HG03060 (cell line): Measurements from ENCODE around the gene RASAL2.
"Not testable (repeated sequence)": the region's sequence is repeated elsewhere in the genome, so short reads cannot be mapped to it uniquely, and the experiment has no call there.

Experiments
- ATAC-seq: cut with Tn5 transposase; IDR thresholded peaks from one replicate; pipeline ENCODE4 v1.9.1; 2021; ENCODE audit warnings: low read depth, moderate number of reproducible peaks; ENCODE audit not compliant: unreplicated experiment

RASAL2 gene

DNA sequence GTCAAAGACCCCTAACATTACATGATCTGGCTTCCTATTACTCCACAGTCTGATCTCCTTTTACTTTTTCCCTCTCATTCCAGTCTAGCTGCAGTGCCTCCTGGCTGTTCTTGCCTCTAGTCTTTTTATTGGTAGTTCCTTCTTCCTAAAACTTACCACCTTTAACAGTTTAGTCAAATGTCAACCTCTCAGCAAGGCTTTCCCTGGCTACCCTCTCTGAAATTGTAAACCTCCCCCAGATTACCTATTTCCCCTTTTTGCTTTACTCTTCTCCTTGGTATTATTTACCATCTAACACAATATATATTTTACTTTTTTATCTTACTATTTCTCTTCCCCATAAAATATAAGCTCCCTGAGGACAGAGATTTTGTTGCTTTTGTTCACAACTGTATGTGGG, 273.2 kb downstream of the RASAL2 start:
- no peak for ATAC-seq

- no peak for ATAC-seq
Observed at GRCh38 chr1:178368208-178368607, 274.3 kb downstream of the RASAL2 start.

- ATAC-seq, result no peak
Observed at GRCh38 chr1:178371235-178371634, 277.3 kb downstream of the RASAL2 start.

DNA sequence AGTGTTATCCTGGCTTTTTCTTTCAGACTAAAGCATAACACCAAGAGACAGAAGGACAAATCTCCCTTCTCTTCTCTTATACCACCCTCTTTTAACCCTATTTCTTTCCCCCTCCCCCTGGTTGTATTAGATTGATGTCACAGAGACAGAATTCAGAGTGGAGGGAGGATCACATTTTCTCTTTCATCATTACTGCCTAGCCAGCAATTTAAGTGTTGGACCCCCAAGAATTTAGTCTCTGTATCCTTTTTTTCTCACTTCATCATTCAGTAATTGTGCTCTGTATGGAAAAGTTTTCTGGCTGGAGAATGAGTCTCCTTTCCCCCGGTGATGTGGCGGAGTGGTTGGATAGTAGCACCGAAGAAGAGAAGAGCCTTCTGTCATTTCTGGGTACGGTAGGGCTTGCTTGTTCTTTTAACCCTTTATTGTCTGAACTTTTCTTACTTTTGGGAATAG, 278.1 kb downstream of the RASAL2 start:
- ATAC-seq, result no peak

DNA sequence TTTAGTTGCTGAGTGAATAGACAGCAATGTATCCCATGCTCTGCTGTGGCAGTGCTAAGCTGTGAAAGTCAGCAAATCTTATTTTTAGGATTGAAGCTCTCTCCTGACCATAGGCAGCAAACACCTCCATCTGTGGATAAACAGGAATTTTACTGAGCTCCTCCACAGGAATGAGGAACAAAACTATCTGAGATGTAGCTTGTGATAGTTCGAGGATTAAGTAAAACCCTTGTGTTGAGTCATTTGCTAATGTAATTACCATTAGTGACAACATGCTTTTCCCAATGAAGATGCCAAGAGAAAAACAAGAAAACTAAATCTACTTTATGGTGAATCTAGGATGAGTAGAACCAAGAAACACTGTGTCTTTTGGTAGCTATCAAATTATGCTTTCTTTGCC, 280.1 kb downstream of the RASAL2 start:
- no peak for ATAC-seq

DNA sequence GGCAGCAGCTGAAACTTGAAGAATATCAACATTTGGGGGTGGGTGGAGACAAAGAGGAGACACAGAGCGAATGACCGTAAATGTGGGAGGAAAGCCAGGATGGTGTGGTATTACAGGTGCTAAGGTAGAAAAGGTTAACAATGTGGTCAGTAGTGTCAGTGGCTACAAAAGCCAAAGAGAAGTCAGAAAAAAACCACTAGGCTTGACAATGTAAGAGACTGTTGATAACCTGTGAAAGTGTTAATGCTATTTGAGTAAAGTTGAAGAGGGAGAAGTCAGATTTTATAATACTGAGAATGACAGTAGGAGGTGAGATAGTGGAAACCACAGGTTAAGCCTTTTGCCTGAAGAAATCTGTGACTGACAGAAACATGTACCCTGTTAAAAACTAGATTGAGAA, 282.1 kb downstream of the RASAL2 start:
- ATAC-seq, result no peak

GRCh38 chr1:178379807-178380206, 285.9 kb downstream of the RASAL2 start:
- ATAC-seq, result no peak

DNA sequence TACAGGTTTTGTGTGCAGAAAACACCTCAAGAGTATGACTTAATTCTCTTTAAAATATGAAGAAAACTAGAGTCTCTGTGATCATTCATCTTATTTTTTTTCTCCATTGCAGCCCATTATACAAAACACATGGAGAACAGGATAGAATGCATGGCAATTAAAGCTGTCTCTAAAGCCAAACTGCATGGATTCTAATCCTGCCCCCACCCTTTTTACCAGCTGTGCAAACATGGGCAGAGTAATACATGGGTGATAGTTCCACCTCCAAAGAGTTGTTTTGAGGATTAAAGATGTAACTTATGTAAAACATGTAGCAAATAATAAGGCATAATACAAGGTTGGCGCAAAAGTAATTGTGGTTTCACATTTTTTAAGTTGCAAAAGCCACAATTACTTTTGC, 288.5 kb downstream of the RASAL2 start:
- no peak for ATAC-seq

DNA sequence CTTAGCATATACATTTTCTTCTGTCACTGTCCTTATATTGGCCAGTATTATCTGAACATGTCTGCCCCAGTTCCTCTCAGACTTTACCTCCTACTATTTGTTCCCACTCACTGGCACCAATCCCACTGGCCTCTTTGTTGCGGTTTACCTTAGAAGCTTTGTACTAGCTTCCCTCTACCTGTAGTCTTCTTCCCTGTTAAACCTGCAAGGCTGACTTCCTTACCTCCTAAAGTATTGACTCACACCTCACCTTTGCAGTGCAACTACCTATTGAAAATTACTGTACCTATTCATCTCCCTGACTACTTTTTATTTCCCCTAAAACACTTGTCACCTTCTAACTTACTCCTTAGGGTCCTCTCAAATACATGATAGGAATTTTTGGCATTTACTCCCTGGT, 291.8 kb downstream of the RASAL2 start:
- no peak for ATAC-seq

DNA sequence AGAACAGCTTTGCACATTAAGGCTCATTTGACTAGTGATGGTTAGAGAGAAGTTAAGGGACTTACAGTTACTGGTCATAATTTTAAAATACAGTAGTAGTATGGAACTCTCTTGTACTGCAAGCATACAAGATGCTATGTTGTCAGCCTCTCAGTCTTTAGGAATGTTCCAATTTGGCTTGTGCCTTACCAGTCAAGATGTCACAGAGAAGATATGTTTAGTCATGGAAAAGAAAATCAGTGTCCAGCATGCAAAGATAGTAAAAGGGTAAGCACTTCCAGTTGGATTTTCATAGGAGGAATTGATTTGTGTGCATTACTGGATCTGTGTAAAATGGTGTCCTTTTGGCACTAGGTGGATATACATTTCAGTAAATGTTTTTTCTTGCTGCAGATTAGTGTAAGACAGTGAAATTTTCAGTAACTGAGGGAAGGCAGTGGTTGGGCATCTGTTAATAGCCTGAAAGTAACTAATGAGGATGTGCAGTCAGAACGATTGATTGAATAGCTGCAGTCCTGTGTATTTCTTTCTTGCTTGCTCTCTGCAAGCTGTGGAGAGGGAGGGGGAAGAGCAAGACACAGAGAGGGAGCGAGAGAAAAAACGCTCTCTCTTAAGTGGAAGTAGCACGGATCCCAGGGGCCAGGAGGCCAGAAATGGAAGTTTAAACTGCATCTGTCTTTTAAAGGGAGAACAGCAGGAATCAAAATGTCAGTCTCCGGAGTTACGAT, 294.7 kb downstream of the RASAL2 start:
- ATAC-seq, result no peak

GRCh38 chr1:178389441-178389840, 295.5 kb downstream of the RASAL2 start:
- ATAC-seq, result no peak

DNA sequence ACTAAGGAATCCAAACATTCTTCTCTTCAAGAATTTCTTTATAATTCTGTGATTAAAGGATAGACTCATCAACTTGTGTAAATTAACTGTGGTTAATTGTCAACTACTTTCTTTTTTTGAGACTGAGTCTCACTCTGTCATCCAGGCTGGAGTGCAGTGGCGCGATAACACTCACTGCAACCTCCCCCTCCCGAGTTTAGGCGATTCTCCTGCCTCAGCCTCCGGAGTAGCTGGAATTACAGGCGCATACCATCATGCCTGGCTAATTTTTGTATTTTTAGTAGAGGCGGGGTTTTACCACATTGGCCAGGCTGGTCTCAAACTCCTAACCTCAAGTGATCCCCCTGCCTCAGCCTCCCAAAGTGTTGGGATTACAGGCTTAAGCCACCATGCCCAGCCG, 296.4 kb downstream of the RASAL2 start:
- ATAC-seq, result not testable (repeated sequence)

DNA sequence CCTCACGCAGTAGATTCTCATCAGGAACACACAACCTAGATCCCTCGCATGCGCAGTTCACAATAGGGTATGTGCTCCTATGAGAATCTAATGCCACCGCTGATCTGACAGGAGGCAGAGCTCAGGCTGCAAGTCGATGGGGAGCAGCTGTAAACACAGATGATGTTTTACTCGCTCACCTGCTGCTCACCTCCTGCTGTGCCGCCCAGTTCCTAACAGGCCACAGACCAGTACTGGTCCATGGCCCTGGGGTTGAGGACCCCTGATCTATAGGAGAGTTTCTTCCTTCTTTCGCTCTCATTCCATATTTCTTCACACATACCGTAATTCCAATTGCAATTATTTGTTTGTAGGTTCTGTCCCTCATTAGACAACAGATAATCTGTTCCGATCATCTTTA, 299.5 kb downstream of the RASAL2 start:
- ATAC-seq, result no peak

- no peak for ATAC-seq
Observed at GRCh38 chr1:178396789-178397188, 302.9 kb downstream of the RASAL2 start.

DNA sequence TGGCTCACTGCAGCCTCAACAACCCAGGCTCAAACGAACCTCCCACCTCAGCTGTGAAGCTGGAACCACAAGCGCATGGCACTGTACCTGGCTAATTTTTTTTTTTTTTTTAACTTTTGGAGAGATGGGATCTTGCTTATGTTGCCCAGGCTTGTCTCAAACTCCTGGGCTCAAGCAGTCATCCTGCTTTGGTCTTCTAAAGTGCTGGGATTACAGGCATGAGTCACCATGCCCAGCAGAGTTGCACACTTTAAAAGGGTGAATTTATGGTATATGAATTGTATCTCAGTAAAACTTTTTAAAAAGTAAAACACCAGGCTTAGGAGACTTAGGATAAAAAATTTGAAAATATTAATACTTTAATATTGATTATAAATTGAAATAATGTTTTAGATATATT, 303.8 kb downstream of the RASAL2 start:
- no peak for ATAC-seq

GRCh38 chr1:178399177-178399728, 305.3 kb downstream of the RASAL2 start:
- no peak for ATAC-seq

DNA sequence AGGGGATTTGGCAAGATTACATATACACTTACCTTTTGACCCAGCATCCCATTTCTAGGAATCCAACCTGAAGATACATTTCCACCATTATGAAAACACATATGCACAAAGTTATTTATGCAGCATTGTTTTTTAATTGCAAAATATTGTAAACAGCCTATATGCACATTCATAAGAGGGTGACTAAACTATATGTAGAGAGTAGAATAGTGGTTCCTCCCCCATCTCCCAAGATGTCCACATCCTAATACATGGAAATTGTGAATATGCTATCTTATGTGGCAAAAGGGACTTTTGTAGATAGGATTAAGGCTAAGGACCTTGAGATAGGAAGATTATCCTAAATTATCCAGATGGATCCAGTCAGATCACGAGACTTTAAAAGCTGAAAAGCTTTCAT, 311.2 kb downstream of the RASAL2 start:
- no peak for ATAC-seq

- ATAC-seq, result no peak
Observed at GRCh38 chr1:178407215-178407614, 313.3 kb downstream of the RASAL2 start.

DNA sequence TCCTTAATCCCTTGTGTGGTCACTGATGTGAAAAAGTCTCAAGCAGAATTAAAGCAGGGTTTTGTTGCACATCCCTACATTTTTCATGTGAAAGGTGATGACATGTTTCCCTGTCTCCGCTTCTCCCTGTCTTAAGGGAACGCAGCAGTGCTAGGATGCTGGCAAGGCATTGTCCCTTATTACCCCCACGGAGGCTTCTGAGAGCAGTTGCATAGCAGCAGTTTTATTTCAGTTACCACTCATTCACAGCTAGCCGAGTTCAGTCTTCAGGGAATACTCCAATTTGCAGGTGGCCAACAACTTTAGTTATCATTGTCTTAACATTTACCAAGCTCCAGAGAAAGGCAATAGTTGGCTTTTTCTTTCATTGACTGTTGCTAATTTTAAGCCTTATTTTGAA, 313.8 kb downstream of the RASAL2 start:
- no peak for ATAC-seq

- no peak for ATAC-seq
Observed at GRCh38 chr1:178408871-178409270, 315.0 kb downstream of the RASAL2 start.

DNA sequence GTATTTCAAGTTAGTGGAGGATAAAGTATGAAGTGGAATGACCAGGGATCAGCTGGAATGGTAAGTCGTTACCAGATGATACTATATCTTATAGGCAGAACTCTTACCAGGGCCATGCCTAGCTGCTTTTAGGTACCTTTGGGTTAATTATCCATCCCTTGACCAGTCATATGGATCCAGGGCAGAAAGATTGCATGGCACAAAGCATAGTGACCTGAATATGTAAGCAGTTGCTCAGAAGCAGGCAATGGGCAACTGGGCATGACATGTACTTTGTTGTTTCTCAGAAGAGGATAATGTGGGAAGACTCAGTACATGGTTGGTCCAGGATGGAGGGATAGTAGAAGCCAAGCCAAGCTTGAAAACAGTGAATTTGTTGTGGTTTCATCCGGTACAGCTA, 315.6 kb downstream of the RASAL2 start:
- no peak for ATAC-seq

DNA sequence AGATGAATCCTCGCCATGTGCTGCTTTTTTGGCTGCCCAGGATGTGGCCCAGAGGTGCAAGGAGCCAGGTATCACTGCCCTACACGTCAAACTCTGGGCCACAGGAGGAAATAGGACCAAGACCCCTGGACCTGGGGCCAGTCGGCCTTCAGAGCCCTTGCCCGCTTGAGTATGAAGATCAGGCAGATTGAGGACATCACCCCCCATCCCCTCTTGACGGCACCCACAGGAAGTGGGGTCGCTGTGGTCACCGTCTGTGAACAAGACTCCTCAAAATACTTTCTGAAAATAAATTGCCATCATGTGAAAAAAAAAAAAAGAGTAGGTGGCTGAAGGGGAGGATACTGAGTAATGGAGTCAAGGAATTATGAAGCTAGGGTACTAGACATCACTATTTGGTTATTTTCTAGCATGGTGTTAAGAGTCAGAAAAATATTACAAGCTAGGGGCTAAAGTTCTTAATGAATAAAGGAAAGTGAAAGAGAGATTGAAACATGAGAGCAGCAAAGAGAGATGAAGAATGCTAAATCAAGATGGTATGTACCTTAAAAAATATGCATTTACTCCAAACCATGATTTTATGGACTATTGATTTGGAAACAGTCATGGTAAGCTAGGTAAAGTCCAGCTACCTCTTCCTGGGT, 318.0 kb downstream of the RASAL2 start:
- no peak for ATAC-seq
